Measurements from ENCODE around the gene ING4.
"Not testable (repeated sequence)": the region's sequence is repeated elsewhere in the genome, so short reads cannot be mapped to it uniquely, and the experiment has no call there.

- TF ChIP-seq TAF1, POLR2AphosphoS5 (IDR thresholded peaks at IDR 0.05; ENCODE audit: low read depth, low read length): not testable (repeated sequence)
Measured at GRCh38 chr12:6708351-6708750, 45.4 kb upstream of the ING4 start.

Measured in GM12891 (cell line).